ENCODE measurements around the gene PSENEN. TPM values are rescaled to one million over a fixed set of nuclear protein-coding genes. Genes with fewer than 3 reads are reported as not detected.
A peak's percentile ranks its signal among the peaks of the same experiment; 100 is the strongest.

The PSENEN gene
- total and polyA plus RNA-seq, 2 experiments from 2014 or later = 20.6 to 175 TPM

DNA sequence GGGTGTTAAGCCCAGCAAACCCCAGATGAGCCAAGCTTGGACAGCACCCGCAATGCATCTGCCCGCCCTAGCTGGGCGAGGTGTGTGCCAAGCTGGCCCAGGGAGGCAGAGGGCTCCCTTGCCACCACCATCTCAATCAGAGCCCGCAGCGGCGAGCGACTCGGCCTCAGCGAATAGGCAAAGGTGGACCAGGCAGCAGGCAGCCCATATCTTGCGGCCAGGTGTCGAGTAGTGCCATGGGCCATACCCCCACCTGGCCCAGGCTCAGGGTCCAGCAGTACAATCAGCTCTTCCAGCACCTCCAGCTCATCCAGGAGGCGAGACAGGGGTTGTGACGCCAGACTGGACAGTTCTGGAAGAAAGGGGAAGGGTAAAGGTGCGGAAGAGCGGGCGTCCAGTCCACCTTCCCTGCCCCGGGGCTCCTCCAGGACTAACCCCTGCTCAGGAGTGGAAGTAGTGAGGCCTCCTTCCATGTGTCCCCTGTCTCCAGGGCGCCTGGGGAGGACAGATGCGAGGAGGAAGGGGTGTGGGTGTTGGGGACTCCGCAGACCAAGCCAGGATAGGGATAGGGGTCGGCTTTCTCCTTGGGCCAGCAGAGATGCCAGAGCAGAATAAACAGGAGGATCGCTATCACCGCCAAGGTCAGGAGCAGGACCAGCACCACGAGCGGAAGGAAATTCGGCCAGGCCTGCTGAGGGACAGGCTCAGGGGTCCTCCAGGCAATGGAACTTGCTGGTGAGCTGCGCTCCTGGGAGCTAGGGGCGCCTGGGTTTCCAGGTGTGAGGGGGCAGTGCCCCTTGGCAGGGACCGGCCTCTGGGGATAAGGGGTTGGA lies 6.0 kb upstream of the PSENEN start:
- Histone ChIP-seq H3K79me2 (replicated peaks; ENCODE audit: insufficient read depth) (no peaks in the 10 kb centered on the region), H3K27ac (ENCODE audit: low read depth) (peak overlapping the region; percentile 81; the same call in 1 of the 2 replicates), H3K4me3 (peak overlapping the region; percentile 96), H3K9me2 (ENCODE audit: insufficient read depth) (no peaks in the 10 kb centered on the region), H3K36me3 (ENCODE audit: insufficient read depth) (peaks cover 4% of the 10 kb centered on the region; the same call in 1 of the 2 replicates), H3K27me3 (ENCODE audit: insufficient read depth) (no peaks in the 10 kb centered on the region), H4K20me1 (replicated peaks; ENCODE audit: insufficient read depth) (no peaks in the 10 kb centered on the region; the same call in 1 of the 2 replicates), H3K4me1 (ENCODE audit: insufficient read depth) (peaks cover 4% of the 10 kb centered on the region; the same call in 1 of the 2 replicates), H2AFZ (no peak overlapping the region), H3F3A (replicated peaks; ENCODE audit: low read depth) (peaks cover 10% of the 10 kb centered on the region), H3K4me2 (peak overlapping the region; percentile 91)
- no peak for ATAC-seq
- Mint-ChIP-seq H3K27ac (no peak overlapping the region), H3K27me3 (ENCODE audit: insufficient read depth, low read depth, poor library complexity) (peaks cover 8% of the 10 kb centered on the region), H3K4me3 (peak overlapping the region; percentile 83), H3K4me1 (peaks cover 9% of the 10 kb centered on the region), H3K36me3 (ENCODE audit: low read depth) (peaks cover 45% of the 10 kb centered on the region), H3K9me3 (no peaks in the 10 kb centered on the region; the same call in 2 of the 3 replicates)
- peak; percentile 33 for DNase-seq (ENCODE audit: low spot score)
- TF ChIP-seq, protein P1, sequence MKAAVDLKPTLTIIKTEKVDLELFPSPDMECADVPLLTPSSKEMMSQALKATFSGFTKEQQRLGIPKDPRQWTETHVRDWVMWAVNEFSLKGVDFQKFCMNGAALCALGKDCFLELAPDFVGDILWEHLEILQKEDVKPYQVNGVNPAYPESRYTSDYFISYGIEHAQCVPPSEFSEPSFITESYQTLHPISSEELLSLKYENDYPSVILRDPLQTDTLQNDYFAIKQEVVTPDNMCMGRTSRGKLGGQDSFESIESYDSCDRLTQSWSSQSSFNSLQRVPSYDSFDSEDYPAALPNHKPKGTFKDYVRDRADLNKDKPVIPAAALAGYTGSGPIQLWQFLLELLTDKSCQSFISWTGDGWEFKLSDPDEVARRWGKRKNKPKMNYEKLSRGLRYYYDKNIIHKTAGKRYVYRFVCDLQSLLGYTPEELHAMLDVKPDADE (IDR thresholded peaks at IDR 0.05) = no peak
- TF ChIP-seq JUNB (IDR thresholded peaks at IDR 0.05; ENCODE audit: unreplicated experiment) (no peak), ZNF331 (CRISPR knock-in tag; IDR thresholded peaks at IDR 0.05; ENCODE audit: low read depth) (no peak), CREB1 (CRISPR knock-in tag; IDR thresholded peaks at IDR 0.05; ENCODE audit: low read depth) (no peak), STAT1 (IDR thresholded peaks at IDR 0.05; ENCODE audit: unreplicated experiment) (no peak), EZH2phosphoT487 (IDR thresholded peaks at IDR 0.05; ENCODE audit: unreplicated experiment) (no peak), EZH2 (IDR thresholded peaks at IDR 0.05; ENCODE audit: low read depth, unreplicated experiment) (no peak), ZNF114 (CRISPR knock-in tag; IDR thresholded peaks at IDR 0.05) (no peak), NANOG (IDR thresholded peaks at IDR 0.05; ENCODE audit: borderline replicate concordance) (no peak), POLR2AphosphoS5 (IDR thresholded peaks at IDR 0.05; ENCODE audit: low read depth) (no peak; the same call in 1 of the 2 replicates)
- TF ChIP-seq, protein P2, sequence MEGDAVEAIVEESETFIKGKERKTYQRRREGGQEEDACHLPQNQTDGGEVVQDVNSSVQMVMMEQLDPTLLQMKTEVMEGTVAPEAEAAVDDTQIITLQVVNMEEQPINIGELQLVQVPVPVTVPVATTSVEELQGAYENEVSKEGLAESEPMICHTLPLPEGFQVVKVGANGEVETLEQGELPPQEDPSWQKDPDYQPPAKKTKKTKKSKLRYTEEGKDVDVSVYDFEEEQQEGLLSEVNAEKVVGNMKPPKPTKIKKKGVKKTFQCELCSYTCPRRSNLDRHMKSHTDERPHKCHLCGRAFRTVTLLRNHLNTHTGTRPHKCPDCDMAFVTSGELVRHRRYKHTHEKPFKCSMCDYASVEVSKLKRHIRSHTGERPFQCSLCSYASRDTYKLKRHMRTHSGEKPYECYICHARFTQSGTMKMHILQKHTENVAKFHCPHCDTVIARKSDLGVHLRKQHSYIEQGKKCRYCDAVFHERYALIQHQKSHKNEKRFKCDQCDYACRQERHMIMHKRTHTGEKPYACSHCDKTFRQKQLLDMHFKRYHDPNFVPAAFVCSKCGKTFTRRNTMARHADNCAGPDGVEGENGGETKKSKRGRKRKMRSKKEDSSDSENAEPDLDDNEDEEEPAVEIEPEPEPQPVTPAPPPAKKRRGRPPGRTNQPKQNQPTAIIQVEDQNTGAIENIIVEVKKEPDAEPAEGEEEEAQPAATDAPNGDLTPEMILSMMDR (conservative IDR thresholded peaks at IDR 0.05; ENCODE audit: low read depth in 2 of 2) = no peak
- TF ChIP-seq, protein P3, sequence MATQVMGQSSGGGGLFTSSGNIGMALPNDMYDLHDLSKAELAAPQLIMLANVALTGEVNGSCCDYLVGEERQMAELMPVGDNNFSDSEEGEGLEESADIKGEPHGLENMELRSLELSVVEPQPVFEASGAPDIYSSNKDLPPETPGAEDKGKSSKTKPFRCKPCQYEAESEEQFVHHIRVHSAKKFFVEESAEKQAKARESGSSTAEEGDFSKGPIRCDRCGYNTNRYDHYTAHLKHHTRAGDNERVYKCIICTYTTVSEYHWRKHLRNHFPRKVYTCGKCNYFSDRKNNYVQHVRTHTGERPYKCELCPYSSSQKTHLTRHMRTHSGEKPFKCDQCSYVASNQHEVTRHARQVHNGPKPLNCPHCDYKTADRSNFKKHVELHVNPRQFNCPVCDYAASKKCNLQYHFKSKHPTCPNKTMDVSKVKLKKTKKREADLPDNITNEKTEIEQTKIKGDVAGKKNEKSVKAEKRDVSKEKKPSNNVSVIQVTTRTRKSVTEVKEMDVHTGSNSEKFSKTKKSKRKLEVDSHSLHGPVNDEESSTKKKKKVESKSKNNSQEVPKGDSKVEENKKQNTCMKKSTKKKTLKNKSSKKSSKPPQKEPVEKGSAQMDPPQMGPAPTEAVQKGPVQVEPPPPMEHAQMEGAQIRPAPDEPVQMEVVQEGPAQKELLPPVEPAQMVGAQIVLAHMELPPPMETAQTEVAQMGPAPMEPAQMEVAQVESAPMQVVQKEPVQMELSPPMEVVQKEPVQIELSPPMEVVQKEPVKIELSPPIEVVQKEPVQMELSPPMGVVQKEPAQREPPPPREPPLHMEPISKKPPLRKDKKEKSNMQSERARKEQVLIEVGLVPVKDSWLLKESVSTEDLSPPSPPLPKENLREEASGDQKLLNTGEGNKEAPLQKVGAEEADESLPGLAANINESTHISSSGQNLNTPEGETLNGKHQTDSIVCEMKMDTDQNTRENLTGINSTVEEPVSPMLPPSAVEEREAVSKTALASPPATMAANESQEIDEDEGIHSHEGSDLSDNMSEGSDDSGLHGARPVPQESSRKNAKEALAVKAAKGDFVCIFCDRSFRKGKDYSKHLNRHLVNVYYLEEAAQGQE (IDR thresholded peaks at IDR 0.05; ENCODE audit: unreplicated experiment) = no peak
- TF ChIP-seq, protein P4, sequence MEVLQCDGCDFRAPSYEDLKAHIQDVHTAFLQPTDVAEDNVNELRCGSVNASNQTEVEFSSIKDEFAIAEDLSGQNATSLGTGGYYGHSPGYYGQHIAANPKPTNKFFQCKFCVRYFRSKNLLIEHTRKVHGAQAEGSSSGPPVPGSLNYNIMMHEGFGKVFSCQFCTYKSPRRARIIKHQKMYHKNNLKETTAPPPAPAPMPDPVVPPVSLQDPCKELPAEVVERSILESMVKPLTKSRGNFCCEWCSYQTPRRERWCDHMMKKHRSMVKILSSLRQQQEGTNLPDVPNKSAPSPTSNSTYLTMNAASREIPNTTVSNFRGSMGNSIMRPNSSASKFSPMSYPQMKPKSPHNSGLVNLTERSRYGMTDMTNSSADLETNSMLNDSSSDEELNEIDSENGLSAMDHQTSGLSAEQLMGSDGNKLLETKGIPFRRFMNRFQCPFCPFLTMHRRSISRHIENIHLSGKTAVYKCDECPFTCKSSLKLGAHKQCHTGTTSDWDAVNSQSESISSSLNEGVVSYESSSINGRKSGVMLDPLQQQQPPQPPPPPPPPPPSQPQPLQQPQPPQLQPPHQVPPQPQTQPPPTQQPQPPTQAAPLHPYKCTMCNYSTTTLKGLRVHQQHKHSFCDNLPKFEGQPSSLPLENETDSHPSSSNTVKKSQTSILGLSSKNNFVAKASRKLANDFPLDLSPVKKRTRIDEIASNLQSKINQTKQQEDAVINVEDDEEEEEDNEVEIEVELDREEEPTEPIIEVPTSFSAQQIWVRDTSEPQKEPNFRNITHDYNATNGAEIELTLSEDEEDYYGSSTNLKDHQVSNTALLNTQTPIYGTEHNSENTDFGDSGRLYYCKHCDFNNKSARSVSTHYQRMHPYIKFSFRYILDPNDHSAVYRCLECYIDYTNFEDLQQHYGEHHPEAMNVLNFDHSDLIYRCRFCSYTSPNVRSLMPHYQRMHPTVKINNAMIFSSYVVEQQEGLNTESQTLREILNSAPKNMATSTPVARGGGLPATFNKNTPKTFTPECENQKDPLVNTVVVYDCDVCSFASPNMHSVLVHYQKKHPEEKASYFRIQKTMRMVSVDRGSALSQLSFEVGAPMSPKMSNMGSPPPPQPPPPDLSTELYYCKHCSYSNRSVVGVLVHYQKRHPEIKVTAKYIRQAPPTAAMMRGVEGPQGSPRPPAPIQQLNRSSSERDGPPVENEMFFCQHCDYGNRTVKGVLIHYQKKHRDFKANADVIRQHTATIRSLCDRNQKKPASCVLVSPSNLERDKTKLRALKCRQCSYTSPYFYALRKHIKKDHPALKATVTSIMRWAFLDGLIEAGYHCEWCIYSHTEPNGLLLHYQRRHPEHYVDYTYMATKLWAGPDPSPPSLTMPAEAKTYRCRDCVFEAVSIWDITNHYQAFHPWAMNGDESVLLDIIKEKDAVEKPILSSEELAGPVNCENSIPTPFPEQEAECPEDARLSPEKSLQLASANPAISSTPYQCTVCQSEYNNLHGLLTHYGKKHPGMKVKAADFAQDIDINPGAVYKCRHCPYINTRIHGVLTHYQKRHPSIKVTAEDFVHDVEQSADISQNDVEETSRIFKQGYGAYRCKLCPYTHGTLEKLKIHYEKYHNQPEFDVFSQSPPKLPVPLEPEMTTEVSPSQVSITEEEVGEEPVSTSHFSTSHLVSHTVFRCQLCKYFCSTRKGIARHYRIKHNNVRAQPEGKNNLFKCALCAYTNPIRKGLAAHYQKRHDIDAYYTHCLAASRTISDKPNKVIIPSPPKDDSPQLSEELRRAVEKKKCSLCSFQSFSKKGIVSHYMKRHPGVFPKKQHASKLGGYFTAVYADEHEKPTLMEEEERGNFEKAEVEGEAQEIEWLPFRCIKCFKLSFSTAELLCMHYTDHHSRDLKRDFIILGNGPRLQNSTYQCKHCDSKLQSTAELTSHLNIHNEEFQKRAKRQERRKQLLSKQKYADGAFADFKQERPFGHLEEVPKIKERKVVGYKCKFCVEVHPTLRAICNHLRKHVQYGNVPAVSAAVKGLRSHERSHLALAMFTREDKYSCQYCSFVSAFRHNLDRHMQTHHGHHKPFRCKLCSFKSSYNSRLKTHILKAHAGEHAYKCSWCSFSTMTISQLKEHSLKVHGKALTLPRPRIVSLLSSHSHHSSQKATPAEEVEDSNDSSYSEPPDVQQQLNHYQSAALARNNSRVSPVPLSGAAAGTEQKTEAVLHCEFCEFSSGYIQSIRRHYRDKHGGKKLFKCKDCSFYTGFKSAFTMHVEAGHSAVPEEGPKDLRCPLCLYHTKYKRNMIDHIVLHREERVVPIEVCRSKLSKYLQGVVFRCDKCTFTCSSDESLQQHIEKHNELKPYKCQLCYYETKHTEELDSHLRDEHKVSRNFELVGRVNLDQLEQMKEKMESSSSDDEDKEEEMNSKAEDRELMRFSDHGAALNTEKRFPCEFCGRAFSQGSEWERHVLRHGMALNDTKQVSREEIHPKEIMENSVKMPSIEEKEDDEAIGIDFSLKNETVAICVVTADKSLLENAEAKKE (CRISPR knock-in tag; IDR thresholded peaks at IDR 0.05) = no peak

All from GM23338 (cell line).